Fibroblast of pulmonary artery (primary cell): ENCODE measurements around the gene DUSP14.

Experiments
- DNase-seq: peaks from one replicate; pipeline ENCODE4 v3.0.0-alpha.2; 2010; ENCODE audit warnings: low read depth
- H3K4me3 ChIP-seq: replicated peaks from 2 replicates; pipeline ENCODE4 v1.5.1; 2011; ENCODE audit warnings: low read depth, mild to moderate bottlenecking, control low read depth, low read length, moderate library complexity
- CTCF ChIP-seq: IDR thresholded peaks from 2 replicates; pipeline ENCODE4 v1.5.1; 2011; ENCODE audit warnings: mild to moderate bottlenecking, control low read depth, low read length, inconsistent platforms; ENCODE audit errors: missing control alignments

The DUSP14 gene

DNA sequence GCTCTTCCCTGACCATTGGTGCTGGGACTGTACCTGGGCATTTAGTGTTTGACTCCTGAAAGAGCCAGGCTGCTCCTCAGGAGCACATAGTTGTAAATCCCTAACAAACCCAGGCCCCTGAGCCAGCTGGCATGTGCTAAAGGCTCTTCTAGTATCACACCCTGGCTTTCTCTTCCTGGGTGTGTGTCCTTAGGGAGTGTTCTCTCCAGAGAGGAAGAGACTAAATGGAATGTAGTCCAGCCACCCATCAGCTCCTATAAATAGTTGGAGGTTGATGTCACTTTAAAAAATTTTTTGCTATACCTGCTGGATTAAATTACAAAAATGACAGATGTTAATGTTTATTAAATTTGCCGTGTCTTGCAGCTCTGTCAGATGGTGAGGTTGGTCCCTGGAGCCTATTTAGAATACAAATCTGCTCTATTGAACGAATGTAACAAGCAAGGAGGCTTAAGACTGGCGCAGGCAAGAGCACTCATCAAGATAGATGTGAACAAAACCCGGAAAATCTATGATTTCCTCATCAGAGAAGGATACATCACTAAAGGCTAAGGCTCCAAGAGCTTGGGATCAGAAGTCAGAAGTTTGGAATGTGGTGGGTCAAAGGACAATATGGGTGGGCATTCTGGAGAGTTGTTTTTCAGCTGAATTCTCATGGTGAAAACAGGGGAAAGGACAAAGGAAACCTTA lies 13.1 kb upstream of the DUSP14 start:
- TF ChIP-seq CTCF, result no peak
- peak; percentile 82 for DNase-seq
- H3K4me3 ChIP-seq, result no peak overlapping the region

GRCh38 chr17:37478187-37478586 lies 11.5 kb upstream of the DUSP14 start:
- TF ChIP-seq CTCF, result no peak
- peak; percentile 71 for DNase-seq
- H3K4me3 ChIP-seq, result no peak overlapping the region

GRCh38 chr17:37479025-37479424 lies 10.7 kb upstream of the DUSP14 start:
- H3K4me3 ChIP-seq, result no peak overlapping the region
- no peak for DNase-seq
- TF ChIP-seq CTCF, result no peak

- no peak overlapping the region for H3K4me3 ChIP-seq
- TF ChIP-seq CTCF, result no peak
- no peak for DNase-seq
Measured at GRCh38 chr17:37480427-37480826, 9.3 kb upstream of the DUSP14 start.

GRCh38 chr17:37481001-37481665 lies 8.6 kb upstream of the DUSP14 start:
- TF ChIP-seq CTCF, result no peak
- no peak overlapping the region for H3K4me3 ChIP-seq
- no peak for DNase-seq

GRCh38 chr17:37483311-37484039 lies 6.2 kb upstream of the DUSP14 start:
- no peak overlapping the region for H3K4me3 ChIP-seq
- TF ChIP-seq CTCF, result no peak
- DNase-seq, result peak; percentile 89
